SIG-M5 (cell line): ENCODE data around the gene PRPF6.
"Not testable (repeated sequence)": the region's sequence is repeated elsewhere in the genome, so short reads cannot be mapped to it uniquely, and the experiment has no call there.

Source experiments
- DNase-seq: peaks from one replicate; lab custom pipeline; 2025; lab: John Stamatoyannopoulos, UW

Gene PRPF6

GRCh38 chr20:63973636-63974401 is 7.1 kb upstream of the PRPF6 start:
- DNase-seq: no peak

GRCh38 chr20:63974402-63975200 is 6.3 kb upstream of the PRPF6 start:
- DNase-seq: no peak

- not testable (repeated sequence) for DNase-seq
Measured at GRCh38 chr20:63976511-63976910, 4.4 kb upstream of the PRPF6 start.

- no peak for DNase-seq
Measured at GRCh38 chr20:63976980-63977738, 3.8 kb upstream of the PRPF6 start.

- no peak for DNase-seq
Measured at GRCh38 chr20:63977739-63978276, 3.1 kb upstream of the PRPF6 start.

- DNase-seq: no peak
Measured at GRCh38 chr20:63978319-63979228, 2.4 kb upstream of the PRPF6 start.

- no peak for DNase-seq
Measured at GRCh38 chr20:63979229-63979556, 1.7 kb upstream of the PRPF6 start.

- no peak for DNase-seq
Measured at GRCh38 chr20:63979557-63980316, 1.2 kb upstream of the PRPF6 start, which contains the start of gene SAMD10. SAMD10 (minus strand) TSS chr20:63979642; CDS start chr20:63979467, 175 bp downstream.

- no peak for DNase-seq
Measured at GRCh38 chr20:63980317-63980805, 571 bp upstream of the PRPF6 start.

- no peak for DNase-seq
Measured at GRCh38 chr20:63982937-63983336, 2.0 kb downstream of the PRPF6 start.

- no peak for DNase-seq
Measured at GRCh38 chr20:64000906-64001305, 20.0 kb downstream of the PRPF6 start.

- no peak for DNase-seq
Measured at GRCh38 chr20:64001607-64002011, 20.7 kb downstream of the PRPF6 start.

- DNase-seq: no peak
Measured at GRCh38 chr20:64003960-64004725, 23.2 kb downstream of the PRPF6 start.

- no peak for DNase-seq
Measured at GRCh38 chr20:64005394-64005793, 24.5 kb downstream of the PRPF6 start.

GRCh38 chr20:64006490-64006889 is 25.6 kb downstream of the PRPF6 start:
- DNase-seq: no peak

- DNase-seq: no peak
Measured at GRCh38 chr20:64006902-64007301, 26.0 kb downstream of the PRPF6 start.

GRCh38 chr20:64009811-64010387 is 29.0 kb downstream of the PRPF6 start:
- DNase-seq: no peak

- DNase-seq: no peak
Measured at GRCh38 chr20:64010711-64011237, 29.8 kb downstream of the PRPF6 start.

- no peak for DNase-seq
Measured at GRCh38 chr20:64011366-64011779, 30.4 kb downstream of the PRPF6 start.
